ENCODE measurements around the gene RASL11A. TPM values are rescaled to one million over a fixed set of nuclear protein-coding genes. Genes with fewer than 3 reads are reported as not detected.

RASL11A gene
- total and polyA plus RNA-seq, 2 of the 13 experiments (the other 11 are each of a cell fraction or from before 2014, with no cell fraction given) = 3.0 to 4.1 TPM

DNA sequence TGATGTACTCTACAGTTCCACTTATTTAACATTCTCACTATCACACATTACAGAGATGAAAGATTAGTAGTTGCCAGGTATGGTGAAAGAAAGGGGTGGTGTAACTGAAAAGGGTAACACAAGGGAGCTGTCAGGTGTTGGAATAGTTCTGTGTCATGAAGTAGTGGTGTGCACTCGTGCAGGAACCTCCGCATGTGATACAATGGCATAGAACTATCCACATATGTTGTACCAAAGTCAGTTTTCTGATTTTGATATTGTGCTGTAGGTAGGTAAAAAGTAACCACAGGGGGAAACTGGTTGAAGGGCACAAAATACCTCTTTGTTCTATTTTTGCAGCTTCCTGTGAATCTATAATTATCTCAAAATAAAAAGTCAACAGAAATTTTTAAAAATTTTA lies 43.6 kb upstream of the RASL11A start:
- TF ChIP-seq GATA4 (IDR thresholded peaks at IDR 0.05; ENCODE audit: borderline replicate concordance, low read depth) = no peak
- TF ChIP-seq, protein P1, sequence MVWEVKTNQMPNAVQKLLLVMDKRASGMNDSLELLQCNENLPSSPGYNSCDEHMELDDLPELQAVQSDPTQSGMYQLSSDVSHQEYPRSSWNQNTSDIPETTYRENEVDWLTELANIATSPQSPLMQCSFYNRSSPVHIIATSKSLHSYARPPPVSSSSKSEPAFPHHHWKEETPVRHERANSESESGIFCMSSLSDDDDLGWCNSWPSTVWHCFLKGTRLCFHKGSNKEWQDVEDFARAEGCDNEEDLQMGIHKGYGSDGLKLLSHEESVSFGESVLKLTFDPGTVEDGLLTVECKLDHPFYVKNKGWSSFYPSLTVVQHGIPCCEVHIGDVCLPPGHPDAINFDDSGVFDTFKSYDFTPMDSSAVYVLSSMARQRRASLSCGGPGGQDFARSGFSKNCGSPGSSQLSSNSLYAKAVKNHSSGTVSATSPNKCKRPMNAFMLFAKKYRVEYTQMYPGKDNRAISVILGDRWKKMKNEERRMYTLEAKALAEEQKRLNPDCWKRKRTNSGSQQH (CRISPR knock-in tag; IDR thresholded peaks at IDR 0.05; ENCODE audit: low read depth) = no peak
- TF ChIP-seq, protein P2, sequence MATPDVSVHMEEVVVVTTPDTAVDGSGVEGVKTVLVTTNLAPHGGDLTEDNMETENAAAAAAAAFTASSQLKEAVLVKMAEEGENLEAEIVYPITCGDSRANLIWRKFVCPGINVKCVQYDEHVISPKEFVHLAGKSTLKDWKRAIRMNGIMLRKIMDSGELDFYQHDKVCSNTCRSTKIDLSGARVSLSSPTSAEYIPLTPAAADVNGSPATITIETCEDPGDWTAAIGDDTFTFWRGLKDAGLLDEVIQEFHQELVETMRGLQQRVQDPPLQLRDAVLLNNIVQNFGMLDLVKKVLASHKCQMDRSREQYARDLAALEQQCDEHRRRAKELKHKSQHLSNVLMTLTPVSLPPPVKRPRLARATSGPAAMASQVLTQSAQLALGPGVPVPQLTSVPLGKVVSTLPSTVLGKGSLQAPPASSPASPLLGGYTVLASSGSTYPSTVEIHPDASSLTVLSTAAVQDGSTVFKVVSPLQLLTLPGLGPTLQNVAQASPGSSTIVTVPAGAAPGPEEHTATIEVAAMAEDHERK (CRISPR knock-in tag; IDR thresholded peaks at IDR 0.05; ENCODE audit: low read depth) = no peak
- TF ChIP-seq HDAC6 (IDR thresholded peaks at IDR 0.05; ENCODE audit: low read depth, low read length) = no peak
- TF ChIP-seq NRL (CRISPR knock-in tag; IDR thresholded peaks at IDR 0.05; ENCODE audit: borderline replicate concordance) = no peak
- TF ChIP-seq HOXD1 (CRISPR knock-in tag; IDR thresholded peaks at IDR 0.05) = no peak
- DNase-seq (ENCODE audit: low spot score) (no peak), ATAC-seq (no peak), FAIRE-seq (no peak)
- H3K27me3 ChIP-seq (ENCODE audit: control insufficient read depth in 1 of 2, insufficient read depth in 2 of 2, low read length in 2 of 2) = no peaks in the 10 kb centered on the region
- intact Hi-C loops (cut with micrococcal nuclease; ENCODE audit: unreplicated experiment) (no loop called here), in situ Hi-C loops (cut with HindIII; ENCODE audit: extremely low pct_ligation_motif_present, low pct_unique_long_range_greater_than_20kb) (no loop called here)
- no peaks in the 10 kb centered on the region for H3K9me3 ChIP-seq (ENCODE audit: low read length)
- no peak overlapping the region for H2AFZ ChIP-seq (ENCODE audit: low read length)
- POLR2A ChIA-PET = no interaction called here
- 16% methylated on average over 2 of the region's 2 CpGs for WGBS (ENCODE audit: low lambda C conversion rate)
- no peaks in the 10 kb centered on the region for H3K36me3 ChIP-seq (replicated peaks in 1 of 2; ENCODE audit: control insufficient read depth in 1 of 2, insufficient read depth in 2 of 2, low read length in 2 of 2)
- H4K20me1 ChIP-seq (ENCODE audit: insufficient read depth, low read length) = no peaks in the 10 kb centered on the region
- no peak overlapping the region for H3K27ac ChIP-seq (ENCODE audit: extremely low read length, insufficient read depth, low read length)
- no peaks in the 10 kb centered on the region for H3K79me2 ChIP-seq (ENCODE audit: insufficient read depth, low read length)
- no peak overlapping the region for H3K9ac ChIP-seq (ENCODE audit: insufficient read depth, low read depth, low read length)
- no peaks in the 10 kb centered on the region for H3K4me1 ChIP-seq (ENCODE audit: insufficient read depth, low read length)
- no peak overlapping the region for H3K4me2 ChIP-seq (ENCODE audit: low read depth, low read length)
- CTCF ChIA-PET (ENCODE audit: low intra/inter-chr PET ratio, low total read pairs) = no interaction called here
- H3K4me3 ChIP-seq (replicated peaks in 1 of 3; ENCODE audit: insufficient read depth in 1 of 3, low read depth in 2 of 3, low read length in 3 of 3) = no peak overlapping the region
- no TSS peak for BruUV-seq (replicated peaks)

DNA sequence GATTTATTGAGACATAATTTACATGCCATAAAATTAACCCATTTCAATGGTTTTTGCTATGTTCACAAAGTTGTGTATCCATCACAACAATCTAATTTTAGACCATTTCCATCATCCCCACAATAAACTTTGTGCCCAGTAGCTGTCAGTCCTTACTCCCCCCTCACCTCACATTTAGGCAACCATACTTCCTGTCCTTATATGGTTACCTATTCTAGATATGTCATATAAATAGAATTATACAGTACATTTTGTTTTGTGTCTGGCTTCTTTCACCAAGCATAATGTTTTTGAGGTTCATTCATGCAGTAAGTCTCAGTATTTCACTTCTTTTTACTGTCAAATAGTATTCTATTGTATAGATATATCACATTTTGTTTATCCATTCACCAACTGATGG lies 42.5 kb upstream of the RASL11A start:
- Histone ChIP-seq H3K79me2 (ENCODE audit: insufficient read depth, low read length) (no peaks in the 10 kb centered on the region), H3K4me3 (replicated peaks in 1 of 3; ENCODE audit: insufficient read depth in 1 of 3, low read depth in 2 of 3, low read length in 3 of 3) (no peak overlapping the region), H4K20me1 (ENCODE audit: insufficient read depth, low read length) (no peaks in the 10 kb centered on the region), H3K9me3 (ENCODE audit: low read length) (no peaks in the 10 kb centered on the region), H3K4me2 (ENCODE audit: low read depth, low read length) (no peak overlapping the region), H3K27me3 (ENCODE audit: control insufficient read depth in 1 of 2, insufficient read depth in 2 of 2, low read length in 2 of 2) (no peaks in the 10 kb centered on the region), H3K36me3 (replicated peaks in 1 of 2; ENCODE audit: control insufficient read depth in 1 of 2, insufficient read depth in 2 of 2, low read length in 2 of 2) (no peaks in the 10 kb centered on the region), H3K9ac (ENCODE audit: insufficient read depth, low read depth, low read length) (no peak overlapping the region), H2AFZ (ENCODE audit: low read length) (no peak overlapping the region), H3K4me1 (ENCODE audit: insufficient read depth, low read length) (no peaks in the 10 kb centered on the region), H3K27ac (ENCODE audit: extremely low read length, insufficient read depth, low read length) (no peak overlapping the region)
- no TSS peak for BruUV-seq (replicated peaks)
- ATAC-seq (no peak), DNase-seq (ENCODE audit: low spot score) (no peak), FAIRE-seq (no peak)
- in situ Hi-C loops (cut with HindIII; ENCODE audit: extremely low pct_ligation_motif_present, low pct_unique_long_range_greater_than_20kb) (no loop called here), intact Hi-C loops (cut with micrococcal nuclease; ENCODE audit: unreplicated experiment) (no loop called here)
- TF ChIP-seq TCF12 (IDR thresholded peaks at IDR 0.05) (no peak), TCF12 (CRISPR knock-in tag; IDR thresholded peaks at IDR 0.05) (no peak), HNF4A (CRISPR knock-in tag; IDR thresholded peaks at IDR 0.05) (no peak), ZBTB1 (CRISPR knock-in tag; IDR thresholded peaks at IDR 0.05; ENCODE audit: borderline replicate concordance) (no peak), RFXAP (CRISPR knock-in tag; IDR thresholded peaks at IDR 0.05; ENCODE audit: borderline replicate concordance) (no peak), JUND (CRISPR knock-in tag; IDR thresholded peaks at IDR 0.05) (no peak)
- TF ChIP-seq, protein P3, sequence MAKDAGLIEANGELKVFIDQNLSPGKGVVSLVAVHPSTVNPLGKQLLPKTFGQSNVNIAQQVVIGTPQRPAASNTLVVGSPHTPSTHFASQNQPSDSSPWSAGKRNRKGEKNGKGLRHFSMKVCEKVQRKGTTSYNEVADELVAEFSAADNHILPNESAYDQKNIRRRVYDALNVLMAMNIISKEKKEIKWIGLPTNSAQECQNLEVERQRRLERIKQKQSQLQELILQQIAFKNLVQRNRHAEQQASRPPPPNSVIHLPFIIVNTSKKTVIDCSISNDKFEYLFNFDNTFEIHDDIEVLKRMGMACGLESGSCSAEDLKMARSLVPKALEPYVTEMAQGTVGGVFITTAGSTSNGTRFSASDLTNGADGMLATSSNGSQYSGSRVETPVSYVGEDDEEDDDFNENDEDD (CRISPR knock-in tag; IDR thresholded peaks at IDR 0.05; ENCODE audit: borderline replicate concordance) = no peak
- TF ChIP-seq, protein P4, sequence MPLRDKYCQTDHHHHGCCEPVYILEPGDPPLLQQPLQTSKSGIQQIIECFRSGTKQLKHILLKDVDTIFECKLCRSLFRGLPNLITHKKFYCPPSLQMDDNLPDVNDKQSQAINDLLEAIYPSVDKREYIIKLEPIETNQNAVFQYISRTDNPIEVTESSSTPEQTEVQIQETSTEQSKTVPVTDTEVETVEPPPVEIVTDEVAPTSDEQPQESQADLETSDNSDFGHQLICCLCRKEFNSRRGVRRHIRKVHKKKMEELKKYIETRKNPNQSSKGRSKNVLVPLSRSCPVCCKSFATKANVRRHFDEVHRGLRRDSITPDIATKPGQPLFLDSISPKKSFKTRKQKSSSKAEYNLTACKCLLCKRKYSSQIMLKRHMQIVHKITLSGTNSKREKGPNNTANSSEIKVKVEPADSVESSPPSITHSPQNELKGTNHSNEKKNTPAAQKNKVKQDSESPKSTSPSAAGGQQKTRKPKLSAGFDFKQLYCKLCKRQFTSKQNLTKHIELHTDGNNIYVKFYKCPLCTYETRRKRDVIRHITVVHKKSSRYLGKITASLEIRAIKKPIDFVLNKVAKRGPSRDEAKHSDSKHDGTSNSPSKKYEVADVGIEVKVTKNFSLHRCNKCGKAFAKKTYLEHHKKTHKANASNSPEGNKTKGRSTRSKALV (CRISPR knock-in tag; IDR thresholded peaks at IDR 0.05) = no peak
- ChIA-PET CTCF (ENCODE audit: low intra/inter-chr PET ratio, low total read pairs) (no interaction called here), POLR2A (no interaction called here)
